HAP-1 (cell line): ENCODE measurements around the gene OR8B3.
A peak's percentile ranks its signal among the peaks of the same experiment; 100 is the strongest.

Experiments used
- DNase-seq, 2 experiments: peaks; one replicate each; pipeline ENCODE4 v3.0.0-alpha.2; 2016 to 2020; ENCODE audit warnings: low spot score in 2 of 2
- H3K27me3 ChIP-seq: fragments of 250-450 bp; sonication (Bioruptor Pico); 2 replicates; pipeline ENCODE4 v1.5.1; 2020; ENCODE audit warnings: low read depth, mild to moderate bottlenecking, moderate library complexity
- H3K36me3 ChIP-seq: fragments of 250-450 bp; sonication (Bioruptor Pico); replicated peaks from 2 replicates; pipeline ENCODE4 v1.5.1; 2020; ENCODE audit warnings: mild to moderate bottlenecking
- H3K4me1 ChIP-seq: fragments of 250-450 bp; sonication (Bioruptor Pico); 2 replicates; pipeline ENCODE4 v1.5.1; 2020; ENCODE audit warnings: mild to moderate bottlenecking
- H3K4me3 ChIP-seq: fragments of 250-450 bp; sonication (Bioruptor Pico); 2 replicates; pipeline ENCODE4 v1.5.1; 2020; ENCODE audit warnings: mild to moderate bottlenecking, moderate library complexity
- H3K9me3 ChIP-seq: fragments of 250-450 bp; sonication (Bioruptor Pico); 2 replicates; pipeline ENCODE4 v1.5.1; 2020; ENCODE audit warnings: mild to moderate bottlenecking, moderate library complexity
- in situ Hi-C: fragments of 300-500 bp; cut with MboI; formaldehyde crosslinking; loops from 3 replicates; pipeline ENCODE4 v1.14.3; 2020; ENCODE audit warnings: low sequenced_read_pairs, inconsistent platforms, mixed read lengths

OR8B3 gene

GRCh38 chr11:124398924-124399323 is at the start of gene OR8B3:
OR8B3 (minus strand) TSS chr11:124399024; CDS start chr11:124397351, 1,673 bp downstream.
- H3K36me3 ChIP-seq, result no peaks in the 10 kb centered on the region
- H3K4me3 ChIP-seq, result no peak within 1 kb of the TSS
- H3K27me3 ChIP-seq, result no peaks in the 10 kb centered on the region
- no peaks in the 10 kb centered on the region for H3K4me1 ChIP-seq
- H3K9me3 ChIP-seq, result no peaks in the 10 kb centered on the region
- in situ Hi-C loops, result no loop called here
- no peak for DNase-seq

GRCh38 chr11:124446916-124447315 is 48.1 kb upstream of the OR8B3 start:
- no peaks in the 10 kb centered on the region for H3K4me1 ChIP-seq
- no peak for DNase-seq
- in situ Hi-C loops, result no loop called here

GRCh38 chr11:124445646-124446150 is 46.9 kb upstream of the OR8B3 start, which contains the start of gene OR8B8:
OR8B8 (minus strand) TSS chr11:124445696; CDS start chr11:124441085, 4,611 bp downstream.
- H3K4me3 ChIP-seq, result no peak within 1 kb of the TSS
- no peaks in the 10 kb centered on the region for H3K4me1 ChIP-seq
- no peaks in the 10 kb centered on the region for H3K36me3 ChIP-seq
- no peak for DNase-seq
- in situ Hi-C loops, result no loop called here
- no peaks in the 10 kb centered on the region for H3K9me3 ChIP-seq
- no peaks in the 10 kb centered on the region for H3K27me3 ChIP-seq

More at GRCh38 chr11:124446916-124447315, 48.1 kb upstream of the OR8B3 start:
- H3K4me3 ChIP-seq, result no peak overlapping the region
- no peaks in the 10 kb centered on the region for H3K9me3 ChIP-seq
- no peaks in the 10 kb centered on the region for H3K36me3 ChIP-seq
- H3K27me3 ChIP-seq, result no peaks in the 10 kb centered on the region

GRCh38 chr11:124442847-124443246 is 44.0 kb upstream of the OR8B3 start:
- DNase-seq, result no peak

GRCh38 chr11:124442442-124442841 is 43.6 kb upstream of the OR8B3 start:
- no peak for DNase-seq
- Histone ChIP-seq H3K4me1 (no peaks in the 10 kb centered on the region), H3K27me3 (no peaks in the 10 kb centered on the region), H3K9me3 (no peaks in the 10 kb centered on the region), H3K4me3 (no peak overlapping the region), H3K36me3 (no peaks in the 10 kb centered on the region)
- in situ Hi-C loops, result no loop called here

More at GRCh38 chr11:124442847-124443246, 44.0 kb upstream of the OR8B3 start:
- H3K36me3 ChIP-seq, result no peaks in the 10 kb centered on the region
- no peaks in the 10 kb centered on the region for H3K27me3 ChIP-seq
- no peaks in the 10 kb centered on the region for H3K9me3 ChIP-seq
- no peak overlapping the region for H3K4me3 ChIP-seq
- in situ Hi-C loops, result no loop called here
- H3K4me1 ChIP-seq, result no peaks in the 10 kb centered on the region

GRCh38 chr11:124441519-124441918 is 42.7 kb upstream of the OR8B3 start:
- H3K4me3 ChIP-seq, result no peak overlapping the region
- no peaks in the 10 kb centered on the region for H3K9me3 ChIP-seq
- H3K36me3 ChIP-seq, result no peaks in the 10 kb centered on the region
- DNase-seq, result no peak
- H3K27me3 ChIP-seq, result peaks cover 3% of the 10 kb centered on the region
- H3K4me1 ChIP-seq, result no peaks in the 10 kb centered on the region
- in situ Hi-C loops, result no loop called here

- in situ Hi-C loops, result no loop called here
- Histone ChIP-seq H3K36me3 (no peaks in the 10 kb centered on the region), H3K4me1 (no peaks in the 10 kb centered on the region), H3K4me3 (no peak overlapping the region), H3K9me3 (no peaks in the 10 kb centered on the region), H3K27me3 (peaks cover 5% of the 10 kb centered on the region)
- no peak for DNase-seq
Observed at GRCh38 chr11:124441081-124441480, 42.3 kb upstream of the OR8B3 start.

- H3K9me3 ChIP-seq, result no peaks in the 10 kb centered on the region
- H3K36me3 ChIP-seq, result no peaks in the 10 kb centered on the region
- DNase-seq, result no peak
- no peaks in the 10 kb centered on the region for H3K4me1 ChIP-seq
- in situ Hi-C loops, result no loop called here
- no peak overlapping the region for H3K4me3 ChIP-seq
- H3K27me3 ChIP-seq, result peaks cover 6% of the 10 kb centered on the region
Observed at GRCh38 chr11:124440608-124441007, 41.8 kb upstream of the OR8B3 start.

- no peaks in the 10 kb centered on the region for H3K9me3 ChIP-seq
- H3K36me3 ChIP-seq, result no peaks in the 10 kb centered on the region
- peaks cover 10% of the 10 kb centered on the region for H3K27me3 ChIP-seq
- no peaks in the 10 kb centered on the region for H3K4me1 ChIP-seq
- DNase-seq, result no peak
- in situ Hi-C loops, result no loop called here
- no peak overlapping the region for H3K4me3 ChIP-seq
Observed at GRCh38 chr11:124434699-124435098, 35.9 kb upstream of the OR8B3 start.

GRCh38 chr11:124429599-124429998 is 30.8 kb upstream of the OR8B3 start:
- no peaks in the 10 kb centered on the region for H3K27me3 ChIP-seq
- DNase-seq, result no peak
- no peaks in the 10 kb centered on the region for H3K36me3 ChIP-seq
- in situ Hi-C loops, result no loop called here
- no peaks in the 10 kb centered on the region for H3K4me1 ChIP-seq
- H3K4me3 ChIP-seq, result no peak overlapping the region
- H3K9me3 ChIP-seq, result no peaks in the 10 kb centered on the region

GRCh38 chr11:124424384-124424921 is 25.6 kb upstream of the OR8B3 start, which contains the start of gene OR8B4:
OR8B4 (minus strand) TSS chr11:124424871; CDS start chr11:124424871, 0 bp downstream.
- no peak for DNase-seq
- no peaks in the 10 kb centered on the region for H3K36me3 ChIP-seq
- in situ Hi-C loops, result loop anchor here (25.0 kb wide), 2 partner anchors 163 to 438 kb away; partner anchors contain the start of gene ROBO3
- H3K4me1 ChIP-seq, result no peaks in the 10 kb centered on the region
- H3K9me3 ChIP-seq, result no peaks in the 10 kb centered on the region
- H3K4me3 ChIP-seq, result no peak within 1 kb of the TSS
- H3K27me3 ChIP-seq, result no peaks in the 10 kb centered on the region

- Histone ChIP-seq H3K9me3 (no peaks in the 10 kb centered on the region), H3K4me3 (no peak overlapping the region), H3K36me3 (no peaks in the 10 kb centered on the region), H3K27me3 (0 out of 2 replicates have a peak, but pooled peaks cover under 1% of the 10 kb centered on the region), H3K4me1 (no peaks in the 10 kb centered on the region)
- in situ Hi-C loops, result loop anchor here (25.0 kb wide), 2 partner anchors 166 to 441 kb away; partner anchors contain the start of gene ROBO3
- no peak for DNase-seq
Observed at GRCh38 chr11:124421043-124421442, 22.2 kb upstream of the OR8B3 start.

- Histone ChIP-seq H3K36me3 (no peaks in the 10 kb centered on the region), H3K4me3 (no peak overlapping the region), H3K4me1 (no peaks in the 10 kb centered on the region), H3K9me3 (no peaks in the 10 kb centered on the region), H3K27me3 (peaks cover 7% of the 10 kb centered on the region; the same call in 1 of the 2 replicates)
- DNase-seq, result peak in 1 of 2 experiments; percentile 8
- in situ Hi-C loops, result loop anchor here (25.0 kb wide), 2 partner anchors 172 to 447 kb away; partner anchors contain the start of gene ROBO3
Observed at GRCh38 chr11:124415356-124415923, 16.6 kb upstream of the OR8B3 start.

GRCh38 chr11:124409906-124410305 is 11.1 kb upstream of the OR8B3 start:
- in situ Hi-C loops, result loop anchor here (25.0 kb wide), 2 partner anchors 177 to 452 kb away; partner anchors contain the start of gene ROBO3

More at GRCh38 chr11:124409906-124410305, 11.1 kb upstream of the OR8B3 start:
- no peaks in the 10 kb centered on the region for H3K36me3 ChIP-seq
- H3K4me1 ChIP-seq, result no peaks in the 10 kb centered on the region
- DNase-seq, result no peak
- H3K4me3 ChIP-seq, result no peak overlapping the region
- no peaks in the 10 kb centered on the region for H3K9me3 ChIP-seq
- peaks cover 8% of the 10 kb centered on the region; the same call in 1 of the 2 replicates for H3K27me3 ChIP-seq
